ENCODE measurements around the gene CTRL. TPM values are rescaled to one million over a fixed set of nuclear protein-coding genes. Genes with fewer than 3 reads are reported as not detected.

Gene CTRL
- total and polyA plus RNA-seq, 2 donors (not counting 3 experiments of a cell fraction or from before 2014, with no cell fraction given), result 1.0 to 1.1 TPM

DNA sequence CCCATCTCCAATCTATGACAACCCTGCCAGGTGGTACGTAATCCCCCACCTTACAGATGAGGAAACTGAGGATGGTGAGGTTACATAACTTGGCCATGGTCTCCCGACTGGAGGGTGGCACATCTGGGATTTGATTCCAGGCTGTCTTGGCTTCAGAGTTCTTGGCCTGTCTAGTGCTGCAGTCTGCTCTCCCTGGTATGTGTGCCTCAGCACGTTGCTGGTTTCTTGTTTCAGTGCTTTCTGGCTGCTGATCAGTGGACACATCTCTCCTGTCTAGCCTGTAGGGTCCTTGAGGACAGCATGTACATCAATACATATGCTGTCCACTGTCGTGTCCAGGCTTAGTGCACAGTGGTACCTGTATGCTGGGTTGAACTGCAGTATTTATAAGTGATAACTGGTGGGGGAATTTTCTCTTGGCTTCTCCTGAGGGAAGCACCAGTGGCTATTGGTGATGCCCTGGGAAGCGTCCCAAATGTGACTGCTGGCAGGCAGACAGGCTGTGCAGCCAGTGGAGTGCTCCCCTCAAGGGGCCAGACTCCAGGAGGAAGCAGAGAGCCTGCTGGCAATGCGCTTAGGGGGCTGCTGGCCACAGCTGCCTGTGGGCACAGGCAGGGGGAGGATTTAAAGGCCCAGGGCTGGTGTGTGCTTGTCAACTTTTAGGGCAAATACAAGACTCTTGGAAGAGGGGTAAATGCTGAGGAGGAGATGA is 14.4 kb downstream of the CTRL start:
- H3K36me3 ChIP-seq (ENCODE audit: control insufficient read depth in 2 of 2, extremely low read depth in 1 of 2, insufficient read depth in 2 of 2, low read length in 2 of 2), result peaks cover 0 to 14% of the 10 kb centered on the region in 2 experiments
- H3K27ac ChIP-seq (ENCODE audit: insufficient read depth, low read depth, low read length), result no peak overlapping the region
- H4K20me1 ChIP-seq (replicated peaks; ENCODE audit: control insufficient read depth, extremely low read depth, insufficient read depth, low read length), result no peaks in the 10 kb centered on the region
- intact Hi-C loops (cut with micrococcal nuclease) (no loop called here), dilution Hi-C loops (cut with MboI; ENCODE audit: extremely low pct_ligation_motif_present, low sequenced_read_pairs) (loop anchor here (25.0 kb wide), 1 partner anchor 230 kb away; no protein-coding TSS in a partner anchor)
- no peaks in the 10 kb centered on the region for H3K9me1 ChIP-seq (replicated peaks; ENCODE audit: control insufficient read depth, extremely low read depth, insufficient read depth, low read length)
- CTCF ChIA-PET, result interaction anchor here (0.8 to 1.7 kb wide), 5 partner anchors 9 to 396 kb away, joined by 3 to 6 read pairs (median 5); no protein-coding TSS in a partner anchor
- no peak overlapping the region for H3K4me2 ChIP-seq (ENCODE audit: insufficient read depth, low read length)
- H3K9ac ChIP-seq (replicated peaks; ENCODE audit: extremely low read depth, insufficient read depth, low read length), result no peak overlapping the region
- H3K4me3 ChIP-seq (replicated peaks in 1 of 3; ENCODE audit: insufficient read depth in 1 of 3, low read depth in 1 of 3, low read length in 3 of 3), result no peak overlapping the region
- BruUV-seq (replicated peaks), result no TSS peak
- no peaks in the 10 kb centered on the region for H3K27me3 ChIP-seq (ENCODE audit: control insufficient read depth in 2 of 2, insufficient read depth in 2 of 2, low read length in 2 of 2)
- no peaks in the 10 kb centered on the region for H3K4me1 ChIP-seq (ENCODE audit: control insufficient read depth, extremely low read depth, insufficient read depth, low read length)
- POLR2A ChIA-PET, result no interaction called here
- FAIRE-seq, result no peak
- no peaks in the 10 kb centered on the region for H3K79me2 ChIP-seq (ENCODE audit: control insufficient read depth, insufficient read depth, low read length)
- no peak overlapping the region for H2AFZ ChIP-seq (ENCODE audit: low read depth, low read length)
- no peak for TF ChIP-seq CTCF (IDR thresholded peaks at IDR 0.05; ENCODE audit: extremely low read depth in 1 of 2, insufficient read depth in 1 of 2, low read depth in 1 of 2, low read length in 2 of 2)
- no peak for TF ChIP-seq GATA2 (IDR thresholded peaks at IDR 0.05; ENCODE audit: insufficient read depth, insufficient read length, low read depth, low read length)
- no peak for TF ChIP-seq POLR2AphosphoS5 (IDR thresholded peaks at IDR 0.05; ENCODE audit: insufficient read depth, low read depth, low read length)
- no peak for TF ChIP-seq EZH2 (IDR thresholded peaks at IDR 0.05; ENCODE audit: borderline replicate concordance, low read depth, low read length, severe bottlenecking)
- no peak for TF ChIP-seq JUN (IDR thresholded peaks at IDR 0.05; ENCODE audit: borderline replicate concordance, insufficient read depth, insufficient read length, low read depth)
- TF ChIP-seq FOS (IDR thresholded peaks at IDR 0.05; ENCODE audit: borderline replicate concordance, insufficient read depth, low read length), result no peak
- TF ChIP-seq MAX (IDR thresholded peaks at IDR 0.05; ENCODE audit: insufficient read depth, insufficient read length), result no peak
- no peak for TF ChIP-seq MYC (IDR thresholded peaks at IDR 0.05; ENCODE audit: low read depth, low read length)
- TF ChIP-seq POLR2A (IDR thresholded peaks at IDR 0.05; ENCODE audit: low read depth, low read length), result no peak
- H3K9me3 ChIP-seq (replicated peaks; ENCODE audit: control insufficient read depth, insufficient read depth, low read length), result no peaks in the 10 kb centered on the region
- DNase-seq (ENCODE audit: low read depth, low spot score), result no peak

Measured in endothelial cell of umbilical vein (primary cell).